IMR-90 (cell line): Measurements from ENCODE around the gene C1QTNF1. TPM values are rescaled to one million over a fixed set of nuclear protein-coding genes. Genes with fewer than 3 reads are reported as not detected.

ENCODE experiments used
- ATAC-seq: fragments of 200-7000 bp; cut with Tn5 transposase; 2 replicates; pipeline ENCODE4 v1.9.1; 2020; ENCODE audit warnings: low read depth, mild to moderate bottlenecking, moderate library complexity
- BruUV-seq: library from RNA; stranded (reverse); fragments of 400-500 nt; replicated peaks from 2 replicates; lab custom pipeline; 2021; lab: Mats Ljungman, UMichigan
- CTCF ChIA-PET: fragments of 300-600 bp; formaldehyde crosslinking; extraction: SDS; loops from one replicate; lab custom pipeline; 2021; ENCODE audit warnings: antibody characterized with exemption; lab: Yijun Ruan, JAX
- POLR2A ChIA-PET: fragments of 300-600 bp; sonication (Branson Sonifier 250); formaldehyde crosslinking; loops from one replicate; lab custom pipeline; 2022; ENCODE audit warnings: antibody characterized with exemption; ENCODE audit not compliant: unreplicated experiment; lab: Charles Lee
- DNase-seq: peaks from one replicate; pipeline ENCODE4 v3.0.0; 2013
- H2AFZ ChIP-seq: replicated peaks from 2 replicates; pipeline ENCODE3; 2013; ENCODE audit warnings: low read length, mild to moderate bottlenecking; ENCODE audit not compliant: poor library complexity
- H2AK5ac ChIP-seq: 2 replicates; pipeline ENCODE4 v1.6.1; 2013; ENCODE audit warnings: low read depth, low read length, inconsistent platforms
- H2AK9ac ChIP-seq: replicated peaks from 2 replicates; pipeline ENCODE3; 2013; ENCODE audit warnings: mild to moderate bottlenecking, low read depth, low read length, moderate library complexity; ENCODE audit not compliant: poor library complexity
- H2BK120ac ChIP-seq: 2 replicates; pipeline ENCODE4 v1.6.1; 2013; ENCODE audit warnings: low read depth, low read length, inconsistent platforms
- H2BK15ac ChIP-seq: 3 replicates; pipeline ENCODE4 v1.6.1; 2013; ENCODE audit warnings: low read depth, low read length, inconsistent platforms
- H2BK20ac ChIP-seq: 2 replicates; pipeline ENCODE4 v1.6.1; 2013; ENCODE audit warnings: low read depth, mild to moderate bottlenecking, inconsistent platforms, low read length, moderate library complexity
- H2BK5ac ChIP-seq: 2 replicates; pipeline ENCODE4 v1.6.1; 2013; ENCODE audit warnings: mild to moderate bottlenecking, low read depth, low read length, inconsistent platforms; ENCODE audit not compliant: poor library complexity, severe bottlenecking
- H3K14ac ChIP-seq: replicated peaks from 2 replicates; pipeline ENCODE4 v1.6.1; 2013; ENCODE audit warnings: low read depth, low read length, inconsistent platforms
- H3K18ac ChIP-seq: 2 replicates; pipeline ENCODE4 v1.6.1; 2013; ENCODE audit warnings: low read depth, low read length, control low read depth
- H3K23ac ChIP-seq: 2 replicates; pipeline ENCODE4 v1.6.1; 2013; ENCODE audit warnings: low read depth, low read length, inconsistent platforms
- H3K27ac ChIP-seq: 2 replicates; pipeline ENCODE4 v1.5.1; 2013; ENCODE audit warnings: mild to moderate bottlenecking, control low read depth, low read length; ENCODE audit not compliant: insufficient read depth
- H3K27me3 ChIP-seq: 2 replicates; pipeline ENCODE4 v1.6.1; 2013; ENCODE audit warnings: low read length; ENCODE audit not compliant: control insufficient read depth, insufficient read depth
- H3K36me3 ChIP-seq: 2 replicates; pipeline ENCODE4 v1.6.1; 2013; ENCODE audit warnings: low read length, mixed read lengths; ENCODE audit not compliant: control insufficient read depth, insufficient read depth
- H3K4ac ChIP-seq: 2 replicates; pipeline ENCODE4 v1.6.1; 2013; ENCODE audit warnings: low read depth, low read length, inconsistent platforms
- H3K4me1 ChIP-seq: 2 replicates; pipeline ENCODE4 v1.6.1; 2013; ENCODE audit warnings: low read length, mixed read lengths; ENCODE audit not compliant: control insufficient read depth, insufficient read depth
- H3K4me2 ChIP-seq: 2 replicates; pipeline ENCODE4 v1.6.1; 2013; ENCODE audit warnings: low read depth, mild to moderate bottlenecking, control low read depth, low read length, moderate library complexity
- H3K4me3 ChIP-seq: 2 replicates; pipeline ENCODE4 v1.5.1; 2013; ENCODE audit warnings: low read depth, mild to moderate bottlenecking, control low read depth, low read length, moderate library complexity; ENCODE audit not compliant: insufficient read depth
- H3K56ac ChIP-seq: 2 replicates; pipeline ENCODE4 v1.6.1; 2013; ENCODE audit warnings: low read length, inconsistent platforms; ENCODE audit not compliant: insufficient read depth; ENCODE audit errors: extremely low read depth
- H3K79me1 ChIP-seq, 2 experiments: 2 replicates each; pipeline ENCODE4 v1.6.1; 2013; ENCODE audit warnings: low read length in 2 of 2, inconsistent platforms in 1 of 2, low read depth in 1 of 2
- H3K9ac ChIP-seq: 2 replicates; pipeline ENCODE4 v1.6.1; 2013; ENCODE audit warnings: low read depth, low read length, control low read depth
- H3K9me1 ChIP-seq: 2 replicates; pipeline ENCODE4 v1.6.1; 2013; ENCODE audit warnings: low read length, inconsistent platforms; ENCODE audit not compliant: insufficient read depth
- H3K9me3 ChIP-seq: 2 replicates; pipeline ENCODE4 v1.6.1; 2013; ENCODE audit warnings: low read length; ENCODE audit not compliant: control insufficient read depth, insufficient read depth
- H4K20me1 ChIP-seq: 2 replicates; pipeline ENCODE4 v1.6.1; 2013; ENCODE audit warnings: low read length, inconsistent platforms; ENCODE audit not compliant: insufficient read depth
- H4K5ac ChIP-seq: 2 replicates; pipeline ENCODE4 v1.6.1; 2013; ENCODE audit warnings: mild to moderate bottlenecking, low read depth, low read length, control low read depth
- H4K8ac ChIP-seq, 2 experiments: 2 replicates each; pipeline ENCODE4 v1.6.1; 2013; ENCODE audit warnings: low read depth in 2 of 2, low read length in 2 of 2, control low read depth in 1 of 2, inconsistent platforms in 1 of 2
- H4K91ac ChIP-seq: 2 replicates; pipeline ENCODE4 v1.6.1; 2013; ENCODE audit warnings: low read depth, low read length, inconsistent platforms; ENCODE audit not compliant: insufficient read depth
- BHLHE40 ChIP-seq: fragments of 150-350 bp; IDR thresholded peaks from 2 replicates; pipeline ENCODE4 v1.6.1; 2016; ENCODE audit warnings: mild to moderate bottlenecking, low read depth, low read length
- CEBPB ChIP-seq: IDR thresholded peaks from 2 replicates; pipeline ENCODE4 v1.6.1; 2012; ENCODE audit warnings: low read depth, low read length, improper control_type of control experiment
- CHD1 ChIP-seq: IDR thresholded peaks from 2 replicates; pipeline ENCODE4 v1.6.1; 2012; ENCODE audit warnings: low read depth, low read length, improper control_type of control experiment
- MAZ ChIP-seq: IDR thresholded peaks from 2 replicates; pipeline ENCODE4 v1.6.1; 2012; ENCODE audit warnings: low read depth, mild to moderate bottlenecking, low read length, improper control_type of control experiment, moderate library complexity, borderline replicate concordance
- MXI1 ChIP-seq: IDR thresholded peaks from 2 replicates; pipeline ENCODE4 v1.6.1; 2012; ENCODE audit warnings: low read depth, mild to moderate bottlenecking, low read length, moderate library complexity, borderline replicate concordance
- NFE2L2 ChIP-seq: fragments of 150-350 bp; IDR thresholded peaks from 2 replicates; pipeline ENCODE4 v1.6.1; 2016; ENCODE audit warnings: low read depth, mild to moderate bottlenecking, low read length
- POLR2A ChIP-seq: IDR thresholded peaks from 2 replicates; pipeline ENCODE4 v1.6.1; 2012; ENCODE audit warnings: mild to moderate bottlenecking, low read depth, low read length
- RAD21 ChIP-seq: IDR thresholded peaks from 2 replicates; pipeline ENCODE4 v1.6.1; 2012; ENCODE audit warnings: low read length, improper control_type of control experiment
- RCOR1 ChIP-seq: IDR thresholded peaks from 2 replicates; pipeline ENCODE4 v1.6.1; 2012; ENCODE audit warnings: mild to moderate bottlenecking, low read length, improper control_type of control experiment; ENCODE audit not compliant: insufficient replicate concordance
- RFX5 ChIP-seq: IDR thresholded peaks from 2 replicates; pipeline ENCODE4 v1.8.0; 2012; ENCODE audit warnings: low read depth, mild to moderate bottlenecking, low read length, moderate library complexity
- WGBS, 2 experiments: methylation state at CpG; one replicate each; pipeline versions ENCODE4 v1.1.5 to v1.1.7; 2013; ENCODE audit warnings: missing lambda C conversion rate in 2 of 2; ENCODE audit not compliant: insufficient read length in 1 of 2; ENCODE audit errors: extremely low coverage in 2 of 2; 5-methylcytosine and 5-hydroxymethylcytosine counted together
- dilution Hi-C: fragments of 300-500 bp; cut with HindIII; formaldehyde crosslinking; loops from one replicate; pipeline ENCODE4 v1.14.3; 2018; ENCODE audit warnings: low sequenced_read_pairs; ENCODE audit not compliant: unreplicated experiment
- in situ Hi-C: fragments of 300-500 bp; cut with MboI; formaldehyde crosslinking; loops from 3 replicates; pipeline ENCODE4 v1.14.3; 2019; ENCODE audit warnings: low sequenced_read_pairs, inconsistent platforms, mixed read lengths
- intact Hi-C: fragments of 100-400 bp; cut with micrococcal nuclease; formaldehyde crosslinking; loops from 2 replicates; pipeline ENCODE4 v1.10.0; 2022
- polyA plus RNA-seq, 3 experiments: library from polyadenylated mRNA; depleted of rRNA; stranded (reverse); fragments of >200 nt; gene quantifications; 2 replicates each; pipeline ENCODE4 v1.2.3, GENCODE V29; 2012; ENCODE audit warnings: low replicate concordance in 1 of 3
- total RNA-seq: library from RNA; depleted of rRNA; stranded (reverse); fragments of >200 nt; gene quantifications from 2 replicates; pipeline ENCODE4 v1.2.3, GENCODE V29; 2012
- TF ChIP-seq, protein P1 (sequence below): fragments of 150-350 bp; IDR thresholded peaks from 2 replicates; pipeline ENCODE4 v1.6.1; 2016; ENCODE audit warnings: low read depth, mild to moderate bottlenecking, low read length, moderate library complexity, borderline replicate concordance
- TF ChIP-seq, protein P2 (sequence below): conservative IDR thresholded peaks from 2 replicates; pipeline ENCODE4 v1.5.1; 2012; ENCODE audit warnings: mild to moderate bottlenecking, low read depth, low read length, improper control_type of control experiment

C1QTNF1 gene
- total and polyA plus RNA-seq, 2 of the 4 experiments (the other 2 are of a cell fraction) = 3.4 to 8.4 TPM

DNA sequence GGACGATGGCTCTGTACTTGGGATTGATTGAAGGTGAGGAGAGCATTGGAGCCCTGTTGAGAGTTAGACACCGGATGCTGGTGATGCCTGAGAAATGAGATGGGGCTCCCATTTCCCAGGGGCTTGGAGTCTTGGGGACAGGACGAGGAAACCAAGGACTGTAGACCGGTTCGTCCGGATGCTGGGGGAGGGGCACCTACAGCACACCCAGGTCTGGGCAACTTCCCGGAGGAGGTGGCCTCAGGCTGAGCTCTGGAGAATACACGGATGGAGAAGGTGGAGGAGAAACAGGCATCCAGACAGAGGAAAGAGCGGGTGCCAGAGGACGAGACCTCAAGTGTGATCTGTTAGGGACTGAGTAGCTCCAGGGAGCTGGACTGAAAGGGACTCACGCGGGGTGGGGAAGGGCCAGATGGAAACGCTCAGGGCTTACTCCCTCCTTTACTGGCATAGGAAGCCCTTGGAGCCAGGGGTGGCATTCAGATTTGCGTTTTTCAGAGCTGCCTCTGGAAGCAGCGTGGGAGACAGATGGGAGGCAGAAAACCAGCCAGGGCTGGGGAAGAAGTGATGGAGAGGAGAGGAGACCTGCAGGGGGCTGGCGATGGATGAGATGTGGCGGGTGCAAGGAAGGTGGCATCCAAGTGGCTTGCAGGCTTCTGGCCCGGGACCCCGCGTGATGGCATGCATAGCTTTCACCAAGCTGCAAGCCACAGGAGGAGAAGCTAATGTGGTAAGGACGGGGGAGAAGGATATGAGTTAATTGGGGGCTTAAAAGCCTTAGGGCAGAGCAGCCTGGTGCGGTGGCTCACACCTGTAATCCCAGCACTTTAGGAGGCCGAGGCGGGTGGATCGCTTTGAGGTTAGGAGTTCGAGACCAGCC, 8.3 kb downstream of the C1QTNF1 start:
- ATAC-seq (no peak), DNase-seq (no peak)
- H4K5ac ChIP-seq = no peak overlapping the region
- no peak overlapping the region for H3K23ac ChIP-seq
- no peak overlapping the region for H3K4me2 ChIP-seq
- H3K14ac ChIP-seq = no peak overlapping the region
- no peak overlapping the region for H2BK120ac ChIP-seq
- H2AK5ac ChIP-seq = no peak overlapping the region
- dilution Hi-C loops = no loop called here
- H3K9me1 ChIP-seq = peaks cover 24% of the 10 kb centered on the region
- POLR2A ChIA-PET = no interaction called here
- no peak overlapping the region for H2AK9ac ChIP-seq
- CTCF ChIA-PET = interaction anchor here (1.4 kb wide), 1 partner anchor 33 kb away, joined by 3 read pairs; no protein-coding TSS in a partner anchor
- no peaks in the 10 kb centered on the region for H3K36me3 ChIP-seq
- no peaks in the 10 kb centered on the region for H4K20me1 ChIP-seq
- no peak overlapping the region for H2AFZ ChIP-seq
- in situ Hi-C loops = no loop called here
- H3K18ac ChIP-seq = no peak overlapping the region
- peaks cover 7 to 13% of the 10 kb centered on the region in 2 experiments; a peak in 2 of 4 replicates for H3K79me1 ChIP-seq
- WGBS, 2 experiments = 75% methylated on average over 7 of the region's 26 CpGs; no CpG with 5 or more reads in 1 of the 2 experiments
- no peak overlapping the region for H2BK20ac ChIP-seq
- BruUV-seq = no TSS peak
- no peak overlapping the region for H4K8ac ChIP-seq
- H3K4ac ChIP-seq = 0 out of 2 replicates have a peak overlapping the region, but pooled peaks have one; percentile 18
- no peak overlapping the region for H3K56ac ChIP-seq
- TF ChIP-seq, protein P1, sequence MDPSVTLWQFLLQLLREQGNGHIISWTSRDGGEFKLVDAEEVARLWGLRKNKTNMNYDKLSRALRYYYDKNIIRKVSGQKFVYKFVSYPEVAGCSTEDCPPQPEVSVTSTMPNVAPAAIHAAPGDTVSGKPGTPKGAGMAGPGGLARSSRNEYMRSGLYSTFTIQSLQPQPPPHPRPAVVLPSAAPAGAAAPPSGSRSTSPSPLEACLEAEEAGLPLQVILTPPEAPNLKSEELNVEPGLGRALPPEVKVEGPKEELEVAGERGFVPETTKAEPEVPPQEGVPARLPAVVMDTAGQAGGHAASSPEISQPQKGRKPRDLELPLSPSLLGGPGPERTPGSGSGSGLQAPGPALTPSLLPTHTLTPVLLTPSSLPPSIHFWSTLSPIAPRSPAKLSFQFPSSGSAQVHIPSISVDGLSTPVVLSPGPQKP = no peak
- no peak for TF ChIP-seq MAZ
- TF ChIP-seq MXI1 = no peak
- no peak for TF ChIP-seq RFX5
- TF ChIP-seq BHLHE40 = no peak
- no peak for TF ChIP-seq NFE2L2
- TF ChIP-seq RAD21 = no peak
- TF ChIP-seq POLR2A = no peak
- TF ChIP-seq RCOR1 = no peak
- TF ChIP-seq, protein P2, sequence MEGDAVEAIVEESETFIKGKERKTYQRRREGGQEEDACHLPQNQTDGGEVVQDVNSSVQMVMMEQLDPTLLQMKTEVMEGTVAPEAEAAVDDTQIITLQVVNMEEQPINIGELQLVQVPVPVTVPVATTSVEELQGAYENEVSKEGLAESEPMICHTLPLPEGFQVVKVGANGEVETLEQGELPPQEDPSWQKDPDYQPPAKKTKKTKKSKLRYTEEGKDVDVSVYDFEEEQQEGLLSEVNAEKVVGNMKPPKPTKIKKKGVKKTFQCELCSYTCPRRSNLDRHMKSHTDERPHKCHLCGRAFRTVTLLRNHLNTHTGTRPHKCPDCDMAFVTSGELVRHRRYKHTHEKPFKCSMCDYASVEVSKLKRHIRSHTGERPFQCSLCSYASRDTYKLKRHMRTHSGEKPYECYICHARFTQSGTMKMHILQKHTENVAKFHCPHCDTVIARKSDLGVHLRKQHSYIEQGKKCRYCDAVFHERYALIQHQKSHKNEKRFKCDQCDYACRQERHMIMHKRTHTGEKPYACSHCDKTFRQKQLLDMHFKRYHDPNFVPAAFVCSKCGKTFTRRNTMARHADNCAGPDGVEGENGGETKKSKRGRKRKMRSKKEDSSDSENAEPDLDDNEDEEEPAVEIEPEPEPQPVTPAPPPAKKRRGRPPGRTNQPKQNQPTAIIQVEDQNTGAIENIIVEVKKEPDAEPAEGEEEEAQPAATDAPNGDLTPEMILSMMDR = no peak
- no peak for TF ChIP-seq CEBPB
- no peak for TF ChIP-seq CHD1
- no peaks in the 10 kb centered on the region for H3K9me3 ChIP-seq
- no peak overlapping the region for H3K27ac ChIP-seq
- no peak overlapping the region for H2BK15ac ChIP-seq
- H2BK5ac ChIP-seq = no peak overlapping the region
- H3K27me3 ChIP-seq = no peaks in the 10 kb centered on the region
- peaks cover 28% of the 10 kb centered on the region for H3K4me1 ChIP-seq
- H4K91ac ChIP-seq = 0 out of 2 replicates have a peak overlapping the region, but pooled peaks have one; percentile 7
- no peak overlapping the region for H3K4me3 ChIP-seq
- no peak overlapping the region for H3K9ac ChIP-seq
- intact Hi-C loops = no loop called here
